Fibroblast of mammary gland (primary cell): Measurements from ENCODE around the gene POU3F1.
A peak's percentile ranks its signal among the peaks of the same experiment; 100 is the strongest.

Source experiments
- DNase-seq: peaks from one replicate; pipeline ENCODE4 v3.0.0-alpha.2; 2010; ENCODE audit warnings: low read depth
- H3K4me3 ChIP-seq: 2 replicates; pipeline ENCODE4 v1.5.1; 2011; ENCODE audit warnings: low read depth, mild to moderate bottlenecking, low read length, moderate library complexity; ENCODE audit not compliant: control insufficient read depth
- TF ChIP-seq, protein P1 (sequence below): conservative IDR thresholded peaks from 2 replicates; pipeline ENCODE4 v1.5.1; 2011; ENCODE audit warnings: low read depth, low read length, inconsistent platforms; ENCODE audit not compliant: control insufficient read depth, insufficient read depth

Gene POU3F1

DNA sequence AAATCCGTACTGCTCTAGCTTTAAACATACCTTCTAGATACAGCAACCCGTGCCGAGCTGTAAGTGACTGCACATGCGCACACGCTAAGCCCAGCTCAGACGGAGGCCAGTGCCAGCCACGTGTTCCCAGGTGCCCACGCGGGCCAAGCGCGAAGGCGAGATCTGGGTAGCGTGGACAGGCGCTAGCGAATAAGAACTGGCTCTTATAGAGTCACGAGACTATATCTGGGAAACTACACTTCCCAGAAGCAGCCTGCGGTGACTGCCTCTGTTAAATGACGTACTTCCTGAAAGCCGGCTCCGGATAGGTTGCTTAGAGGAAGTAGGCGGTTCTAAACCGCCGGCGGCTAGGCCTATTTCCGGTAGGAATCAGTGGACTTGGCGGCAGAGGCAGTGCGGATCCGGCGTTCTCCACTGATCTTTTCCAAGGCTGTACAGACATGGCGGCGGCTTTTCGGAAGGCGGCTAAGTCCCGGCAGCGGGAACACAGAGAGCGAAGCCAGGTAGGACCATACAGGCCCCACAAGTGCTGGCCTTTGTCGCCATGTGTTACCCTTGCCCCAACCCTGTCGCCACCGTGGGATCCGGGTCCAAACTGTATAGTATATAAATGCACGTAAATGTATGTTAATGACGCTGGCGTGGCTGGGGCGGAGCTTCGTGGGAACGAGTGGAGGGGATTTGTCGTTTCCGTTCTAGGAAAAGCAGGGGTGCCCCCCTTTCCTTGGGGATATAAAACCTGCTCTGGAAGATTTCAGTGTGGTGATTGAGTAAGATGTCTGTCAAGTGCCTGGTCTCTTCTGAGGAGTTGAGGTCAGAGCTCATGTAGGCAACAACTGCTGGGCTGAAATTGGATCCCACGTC, 34.0 kb downstream of the POU3F1 start, which contains the start of gene UTP11:
TSS of gene UTP11 (plus strand) at position 372 of the 864 bp plus-strand sequence. CDS start at position 441, 69 bp downstream.
- H3K4me3 ChIP-seq: peak within 1 kb of the TSS; percentile 97
- peak; percentile 100 for DNase-seq
- TF ChIP-seq, protein P1, sequence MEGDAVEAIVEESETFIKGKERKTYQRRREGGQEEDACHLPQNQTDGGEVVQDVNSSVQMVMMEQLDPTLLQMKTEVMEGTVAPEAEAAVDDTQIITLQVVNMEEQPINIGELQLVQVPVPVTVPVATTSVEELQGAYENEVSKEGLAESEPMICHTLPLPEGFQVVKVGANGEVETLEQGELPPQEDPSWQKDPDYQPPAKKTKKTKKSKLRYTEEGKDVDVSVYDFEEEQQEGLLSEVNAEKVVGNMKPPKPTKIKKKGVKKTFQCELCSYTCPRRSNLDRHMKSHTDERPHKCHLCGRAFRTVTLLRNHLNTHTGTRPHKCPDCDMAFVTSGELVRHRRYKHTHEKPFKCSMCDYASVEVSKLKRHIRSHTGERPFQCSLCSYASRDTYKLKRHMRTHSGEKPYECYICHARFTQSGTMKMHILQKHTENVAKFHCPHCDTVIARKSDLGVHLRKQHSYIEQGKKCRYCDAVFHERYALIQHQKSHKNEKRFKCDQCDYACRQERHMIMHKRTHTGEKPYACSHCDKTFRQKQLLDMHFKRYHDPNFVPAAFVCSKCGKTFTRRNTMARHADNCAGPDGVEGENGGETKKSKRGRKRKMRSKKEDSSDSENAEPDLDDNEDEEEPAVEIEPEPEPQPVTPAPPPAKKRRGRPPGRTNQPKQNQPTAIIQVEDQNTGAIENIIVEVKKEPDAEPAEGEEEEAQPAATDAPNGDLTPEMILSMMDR: no peak

DNA sequence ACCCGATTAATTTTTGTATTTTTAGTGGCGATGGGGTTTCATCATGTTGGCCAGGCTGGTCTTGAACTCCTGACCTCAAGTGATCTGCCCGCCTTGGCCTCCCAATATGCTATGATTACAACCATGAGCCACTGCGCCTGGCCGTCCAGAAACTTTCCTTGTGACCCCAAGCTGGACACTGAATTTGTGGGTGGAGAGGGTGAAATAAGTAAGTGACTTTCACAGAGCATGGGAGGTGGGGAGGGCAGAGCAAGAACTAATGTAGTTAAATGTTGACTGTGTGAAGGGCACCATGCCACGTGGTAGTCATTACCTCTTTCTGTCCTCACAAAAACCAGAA, 36.8 kb downstream of the POU3F1 start:
- TF ChIP-seq, protein P1: no peak
- H3K4me3 ChIP-seq: no peak overlapping the region
- no peak for DNase-seq

DNA sequence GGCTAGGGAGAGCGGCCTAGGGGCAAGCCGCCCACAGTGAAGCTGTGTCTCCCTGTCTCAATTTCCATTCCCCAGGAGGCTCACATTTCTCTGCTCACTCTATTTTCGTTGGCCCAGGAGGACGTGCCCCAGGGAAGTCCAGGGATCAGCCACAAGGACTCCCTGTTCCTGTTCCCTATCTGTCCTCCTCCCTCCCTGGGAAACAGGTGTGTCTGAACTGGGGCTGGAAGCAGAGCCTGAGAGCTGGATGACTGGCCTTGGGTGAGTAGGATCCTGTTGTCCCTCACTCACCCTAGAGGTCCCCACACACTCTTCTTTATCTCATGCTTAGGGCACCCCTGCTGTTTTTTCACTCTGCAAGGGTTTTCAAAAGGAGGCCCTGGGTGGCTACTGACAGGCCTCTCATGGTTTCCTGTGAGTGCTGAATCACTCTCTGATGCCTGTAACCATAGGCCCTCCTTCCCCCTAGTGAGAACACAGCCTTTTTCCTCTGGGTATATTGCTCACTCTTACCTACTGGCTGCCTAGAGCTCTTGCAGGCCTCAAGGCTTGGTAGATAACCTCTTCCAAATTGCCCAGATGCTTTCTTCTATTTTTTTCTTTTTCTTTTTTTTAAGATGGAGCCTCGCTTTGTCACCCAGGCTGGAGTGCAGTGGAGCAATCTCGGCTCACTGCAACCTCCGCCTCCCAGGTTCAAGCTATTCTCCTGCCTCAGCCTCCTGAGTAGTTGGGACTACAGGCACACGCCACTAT, 37.3 kb downstream of the POU3F1 start:
- TF ChIP-seq, protein P1: peak; percentile 2
- H3K4me3 ChIP-seq: no peak overlapping the region
- DNase-seq: peak; percentile 85

DNA sequence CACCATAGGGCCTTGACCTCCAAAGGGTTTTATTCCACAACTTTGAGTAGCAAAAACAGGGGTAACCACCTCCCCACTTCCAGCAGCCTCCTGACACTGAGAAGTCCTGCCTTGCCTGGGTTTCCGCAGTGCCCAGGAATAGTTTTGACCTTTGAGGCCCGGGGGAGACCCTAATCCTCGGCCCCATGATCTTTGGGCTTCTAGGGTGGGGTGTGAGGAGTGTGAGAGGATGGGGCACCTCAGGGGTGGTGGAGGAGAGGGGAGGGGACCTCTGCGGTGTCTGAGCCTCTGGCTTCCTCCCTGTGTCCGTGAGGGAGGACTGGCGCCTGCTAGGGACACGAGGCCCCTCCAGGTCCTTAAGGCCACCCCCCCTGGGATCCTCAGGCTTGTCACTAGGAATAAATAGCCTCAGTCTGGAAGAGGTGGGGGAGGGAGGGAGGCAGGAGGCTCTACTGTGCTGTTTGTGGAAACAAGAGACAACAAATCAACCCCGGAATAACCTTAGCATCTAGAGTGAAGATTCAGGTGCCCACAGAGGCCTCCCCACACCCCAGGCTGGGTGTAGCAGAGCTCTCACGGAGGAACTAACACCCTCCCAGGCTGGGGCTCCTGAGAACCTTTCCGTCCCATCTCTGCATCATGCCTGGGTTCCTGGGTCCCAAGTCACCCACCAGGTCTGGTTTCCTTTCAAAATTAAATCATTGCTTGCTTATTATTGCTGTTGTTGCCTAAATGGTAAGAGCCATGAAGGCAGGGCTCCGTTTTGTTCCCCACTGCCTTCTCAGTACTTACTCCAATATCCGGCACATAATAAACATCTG, 40.4 kb downstream of the POU3F1 start:
- H3K4me3 ChIP-seq: no peak overlapping the region
- TF ChIP-seq, protein P1: no peak
- DNase-seq: no peak

DNA sequence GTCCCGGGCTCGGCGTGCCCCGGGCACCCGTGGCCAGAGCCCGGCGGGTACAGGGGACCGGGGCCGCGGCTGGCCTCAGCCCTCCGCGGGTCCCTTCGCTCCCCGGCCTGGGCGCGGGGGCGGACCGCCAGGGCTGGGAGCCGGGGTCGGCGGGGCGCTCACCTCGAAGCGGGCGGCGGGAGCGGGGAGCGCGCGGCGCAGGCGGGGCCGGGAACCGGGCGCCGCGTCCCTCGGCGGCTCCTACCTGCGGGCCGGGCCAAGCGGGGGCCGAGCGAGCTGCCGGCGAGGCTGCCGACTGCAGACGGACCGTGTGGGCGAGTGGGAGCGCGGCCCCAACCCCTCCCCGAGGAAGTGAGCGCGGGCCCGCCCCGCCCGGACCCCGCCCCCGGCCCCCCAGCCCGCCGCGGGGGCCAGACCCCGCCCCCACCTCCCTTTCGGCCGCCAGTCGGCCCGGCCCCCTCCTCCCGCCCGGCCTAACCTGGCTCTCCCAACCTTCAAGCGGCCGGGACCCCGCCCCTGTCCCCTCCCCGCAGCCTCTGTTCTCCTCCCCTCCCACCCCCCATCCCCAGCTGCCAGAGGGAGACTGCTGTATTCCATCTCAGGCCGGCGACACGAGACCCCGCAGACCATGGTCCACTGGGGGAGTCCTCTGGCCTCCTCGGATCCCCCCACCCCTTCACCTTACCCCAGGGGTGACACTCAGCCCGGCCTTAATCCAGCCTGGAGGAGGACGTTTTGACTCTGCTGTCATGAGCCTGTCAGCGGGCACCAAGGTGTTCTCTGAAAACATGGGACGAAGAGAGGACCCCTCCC, 41.2 kb downstream of the POU3F1 start, which contains the start of gene FHL3:
TSS of gene FHL3 (minus strand) at position 320 of the 813 bp plus-strand sequence. CDS start 6,102 bp downstream, outside the sequence.
- DNase-seq: no peak
- H3K4me3 ChIP-seq: peak within 1 kb of the TSS; percentile 92
- TF ChIP-seq, protein P1: no peak
